ENCODE data around the gene SLC2A4.

GRCh38 chr17:7304179-7304578 is 22.7 kb downstream of the SLC2A4 start:
- no peak for TF ChIP-seq SMC3 (IDR thresholded peaks at IDR 0.05)
- no peak for TF ChIP-seq CTCF (IDR thresholded peaks at IDR 0.05)
- no peak for TF ChIP-seq REST (IDR thresholded peaks at IDR 0.05)
- TF ChIP-seq USF2 (IDR thresholded peaks at IDR 0.05) = no peak
- TF ChIP-seq JUN (IDR thresholded peaks at IDR 0.05) = no peak
- no peak for TF ChIP-seq PHF8 (IDR thresholded peaks at IDR 0.05; ENCODE audit: borderline replicate concordance, low read depth)
- no peak for TF ChIP-seq POLR2A (IDR thresholded peaks at IDR 0.05; ENCODE audit: low read length)
- no peak for TF ChIP-seq CHD4 (IDR thresholded peaks at IDR 0.05; ENCODE audit: borderline replicate concordance)
- no peak for TF ChIP-seq RFX5 (IDR thresholded peaks at IDR 0.05)
- no peak for TF ChIP-seq ZFP36 (IDR thresholded peaks at IDR 0.05; ENCODE audit: borderline replicate concordance, partially characterized antibody)
- TF ChIP-seq JUNB (IDR thresholded peaks at IDR 0.05) = no peak
- no peak for TF ChIP-seq EP300 (IDR thresholded peaks at IDR 0.05)
